Esophagus muscularis mucosa (tissue), 4 donors: ENCODE results near the gene RICTOR. TPM values are rescaled to one million over a fixed set of nuclear protein-coding genes. Genes with fewer than 3 reads are reported as not detected.

Experiments
- DNase-seq: peaks from one replicate; pipeline ENCODE4 v3.0.0-alpha.2; 2017; ENCODE audit errors: extremely low spot score
- H3K27ac ChIP-seq, 4 donors: fragments of 200-600 bp; sonication (generic); replicated peaks in 1 of 4; 1 replicate in 3 of 4; 2 replicates in 1 of 4; pipeline ENCODE4 v1.5.1; 2016 to 2019; ENCODE audit warnings: mild to moderate bottlenecking in 1 of 4
- H3K27me3 ChIP-seq, 4 donors: fragments of 200-600 bp; sonication (generic); one replicate each; pipeline versions ENCODE4 v1.5.1 to v1.6.0; 2016 to 2019
- H3K36me3 ChIP-seq, 4 donors: fragments of 200-600 bp; sonication (generic); one replicate each; pipeline ENCODE4 v1.5.1; 2016 to 2019
- H3K4me1 ChIP-seq, 4 donors: fragments of 200-600 bp; sonication (generic); one replicate each; pipeline ENCODE4 v1.5.1; 2016 to 2019
- H3K4me3 ChIP-seq, 4 donors: fragments of 200-600 bp; sonication (generic); 1 replicate in 2 of 4; 2 replicates in 2 of 4; pipeline ENCODE4 v1.5.1; 2016 to 2019; ENCODE audit warnings: mild to moderate bottlenecking in 4 of 4, moderate library complexity in 1 of 4
- H3K9me3 ChIP-seq, 4 donors: fragments of 200-600 bp; sonication (generic); 1 replicate in 3 of 4; 2 replicates in 1 of 4; pipeline ENCODE4 v1.5.1; 2016 to 2019
- CTCF ChIP-seq, 3 experiments: fragments of 200-600 bp in 2 of 3; fragments of 450-650 bp in 1 of 3; sonication (generic) in 2 of 3; IDR thresholded peaks; one replicate each; pipeline ENCODE4 v1.5.1; 2017 to 2019; ENCODE audit warnings: antibody characterized with exemption in 3 of 3, mild to moderate bottlenecking in 2 of 3, moderate library complexity in 1 of 3
- EP300 ChIP-seq: sonication (generic); formaldehyde crosslinking; IDR thresholded peaks from one replicate; pipeline ENCODE4 v1.6.1; 2017; ENCODE audit warnings: antibody characterized with exemption
- POLR2A ChIP-seq: fragments of 450-650 bp; IDR thresholded peaks from one replicate; pipeline ENCODE4 v1.6.1; 2017; ENCODE audit warnings: antibody characterized with exemption, moderate library complexity, mild to moderate bottlenecking, low read depth
- POLR2AphosphoS5 ChIP-seq, 2 donors: sonication (generic); formaldehyde crosslinking; IDR thresholded peaks; one replicate each; pipeline ENCODE4 v1.6.1; 2017; ENCODE audit warnings: antibody characterized with exemption in 2 of 2
- WGBS: methylation state at CpG from one replicate; pipeline ENCODE4 v1.1.5; 2018; 5-methylcytosine and 5-hydroxymethylcytosine counted together
- intact Hi-C: fragments of 100-400 bp; cut with DNase I; formaldehyde crosslinking; loops from one replicate; pipeline ENCODE4 v1.15.1; 2023
- total RNA-seq, 4 donors: library from RNA; depleted of rRNA; stranded (reverse); fragments of >200 nt; gene quantifications; one replicate each; pipeline versions ENCODE4 v1.1.0 to v1.2.1, GENCODE V29; 2016

RICTOR gene
- total RNA-seq, 4 donors from 2014 or later, result 22.5 to 34.1 (median 26.1) TPM

- TF ChIP-seq POLR2AphosphoS5 (IDR thresholded peaks at IDR 0.05) (no peak), CTCF (IDR thresholded peaks at IDR 0.05) (no peak), POLR2A (no peak), EP300 (no peak)
- Histone ChIP-seq H3K4me1 (peaks cover 17 to 57% (median 49%) of the 10 kb centered on the region in 4 donors), H3K9me3 (no peaks in the 10 kb centered on the region), H3K27ac (peak overlapping the region; percentile 96 to 100 (median 99)), H3K36me3 (no peaks in the 10 kb centered on the region), H3K27me3 (no peaks in the 10 kb centered on the region), H3K4me3 (peak overlapping the region in 1 of 4 donors; percentile 18)
- intact Hi-C loops, result loop anchor here (5.0 to 10.0 kb wide), 2 partner anchors 69 to 231 kb away; partner anchors contain the start of gene OSMR
- no peak for DNase-seq
- WGBS, result 61% methylated on average over 6 of the region's 6 CpGs
These were observed 2.0 kb upstream of the RICTOR start for GRCh38 chr5:39076101-39076756.

GRCh38 chr5:39073767-39074016 lies 507 bp downstream of the RICTOR start:
- peaks cover 24 to 67% (median 54%) of the 10 kb centered on the region in 4 donors for H3K4me1 ChIP-seq

GRCh38 chr5:39072925-39073766 lies 1.1 kb downstream of the RICTOR start:
- Histone ChIP-seq H3K9me3 (no peaks in the 10 kb centered on the region), H3K36me3 (no peaks in the 10 kb centered on the region), H3K4me3 (peak overlapping the region; percentile 90 to 99 (median 95)), H3K27me3 (no peaks in the 10 kb centered on the region), H3K27ac (peak overlapping the region; percentile 96 to 100 (median 99)), H3K4me1 (peaks cover 30 to 70% (median 54%) of the 10 kb centered on the region in 4 donors)
- WGBS, result 3% methylated on average over 27 of the region's 27 CpGs
- intact Hi-C loops, result loop anchor here (10.0 kb wide), 1 partner anchor 228 kb away; the partner anchor contains the start of gene OSMR
- TF ChIP-seq POLR2A (no peak), CTCF (IDR thresholded peaks at IDR 0.05) (no peak), POLR2AphosphoS5 (IDR thresholded peaks at IDR 0.05) (no peak), EP300 (no peak)
- no peak for DNase-seq

More at GRCh38 chr5:39073767-39074016, 507 bp downstream of the RICTOR start:
- no peaks in the 10 kb centered on the region for H3K36me3 ChIP-seq
- H3K27ac ChIP-seq, result peak overlapping the region; percentile 96 to 100 (median 99)
- H3K27me3 ChIP-seq, result no peaks in the 10 kb centered on the region
- no peaks in the 10 kb centered on the region for H3K9me3 ChIP-seq
- TF ChIP-seq EP300 (no peak), CTCF (IDR thresholded peaks at IDR 0.05) (no peak), POLR2AphosphoS5 (IDR thresholded peaks at IDR 0.05) (no peak), POLR2A (no peak)
- H3K4me3 ChIP-seq, result peak overlapping the region; percentile 90 to 99 (median 95)
- 0% methylated on average over 5 of the region's 29 CpGs for WGBS
- DNase-seq, result no peak
- intact Hi-C loops, result loop anchor here (10.0 kb wide), 1 partner anchor 229 kb away; the partner anchor contains the start of gene OSMR

- TF ChIP-seq POLR2A, result no peak
- TF ChIP-seq CTCF (IDR thresholded peaks at IDR 0.05), result no peak
- TF ChIP-seq POLR2AphosphoS5 (IDR thresholded peaks at IDR 0.05), result no peak
- TF ChIP-seq EP300, result no peak
- peaks cover 0 to 3% (median 0%) of the 10 kb centered on the region in 4 donors for H3K9me3 ChIP-seq
- H3K27me3 ChIP-seq, result no peaks in the 10 kb centered on the region
- H3K4me3 ChIP-seq, result no peak overlapping the region
- DNase-seq, result no peak
- peaks cover 54 to 62% (median 58%) of the 10 kb centered on the region in 4 donors for H3K4me1 ChIP-seq
- H3K36me3 ChIP-seq, result peaks cover 0 to 18% (median 10%) of the 10 kb centered on the region in 4 donors
- 92% methylated on average over 3 of the region's 3 CpGs for WGBS
- H3K27ac ChIP-seq, result no peak overlapping the region
- intact Hi-C loops, result no loop called here
These were observed 6.1 kb downstream of the RICTOR start for GRCh38 chr5:39068099-39068498.
